ENCODE measurements around the gene PADI3.

DNA sequence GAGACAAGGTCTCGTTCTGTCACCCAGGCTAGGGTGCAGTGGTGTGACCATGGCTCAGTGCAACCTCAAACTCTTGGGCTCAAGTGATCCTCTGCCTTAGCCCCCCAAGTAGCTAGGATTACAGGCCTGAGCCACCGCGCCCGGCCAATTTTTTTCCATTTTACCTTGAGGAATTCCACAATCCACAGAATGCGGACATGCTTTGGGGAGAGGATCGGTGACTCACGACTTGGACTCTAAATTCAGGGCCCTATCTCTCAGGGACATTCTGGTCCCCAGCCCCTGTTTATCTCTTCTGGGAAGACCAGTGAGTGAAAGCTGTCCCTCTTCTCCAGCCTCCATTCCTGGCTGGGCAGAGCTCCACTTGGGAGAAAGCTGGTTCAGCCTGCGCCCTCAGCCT is 38.7 kb upstream of the PADI3 start:
- TF ChIP-seq, protein P1, sequence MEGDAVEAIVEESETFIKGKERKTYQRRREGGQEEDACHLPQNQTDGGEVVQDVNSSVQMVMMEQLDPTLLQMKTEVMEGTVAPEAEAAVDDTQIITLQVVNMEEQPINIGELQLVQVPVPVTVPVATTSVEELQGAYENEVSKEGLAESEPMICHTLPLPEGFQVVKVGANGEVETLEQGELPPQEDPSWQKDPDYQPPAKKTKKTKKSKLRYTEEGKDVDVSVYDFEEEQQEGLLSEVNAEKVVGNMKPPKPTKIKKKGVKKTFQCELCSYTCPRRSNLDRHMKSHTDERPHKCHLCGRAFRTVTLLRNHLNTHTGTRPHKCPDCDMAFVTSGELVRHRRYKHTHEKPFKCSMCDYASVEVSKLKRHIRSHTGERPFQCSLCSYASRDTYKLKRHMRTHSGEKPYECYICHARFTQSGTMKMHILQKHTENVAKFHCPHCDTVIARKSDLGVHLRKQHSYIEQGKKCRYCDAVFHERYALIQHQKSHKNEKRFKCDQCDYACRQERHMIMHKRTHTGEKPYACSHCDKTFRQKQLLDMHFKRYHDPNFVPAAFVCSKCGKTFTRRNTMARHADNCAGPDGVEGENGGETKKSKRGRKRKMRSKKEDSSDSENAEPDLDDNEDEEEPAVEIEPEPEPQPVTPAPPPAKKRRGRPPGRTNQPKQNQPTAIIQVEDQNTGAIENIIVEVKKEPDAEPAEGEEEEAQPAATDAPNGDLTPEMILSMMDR (IDR thresholded peaks at IDR 0.05): no peak
- TF ChIP-seq POLR2AphosphoS5 (IDR thresholded peaks at IDR 0.05): no peak
- TF ChIP-seq POLR2A (IDR thresholded peaks at IDR 0.05): no peak

Measured in breast epithelium (tissue), 3 donors.